ENCODE data around the gene TENM3.

- TF ChIP-seq POLR2A (IDR thresholded peaks at IDR 0.05): no peak
- no peak for TF ChIP-seq CTCF (IDR thresholded peaks at IDR 0.05)
Observed at GRCh38 chr4:182320092-182320491, 76.9 kb downstream of the TENM3 start.

Measured in esophagus squamous epithelium (tissue), 4 donors.